GM21786 (cell line): ENCODE measurements around the gene FEM1A.
"Not testable (repeated sequence)": the region's sequence is repeated elsewhere in the genome, so short reads cannot be mapped to it uniquely, and the experiment has no call there.

Experiments
- ATAC-seq: cut with Tn5 transposase; IDR thresholded peaks from one replicate; pipeline ENCODE4 v1.9.1; 2021; ENCODE audit not compliant: unreplicated experiment

The FEM1A gene

GRCh38 chr19:4773047-4773640, 18.4 kb upstream of the FEM1A start:
- no peak for ATAC-seq

GRCh38 chr19:4774136-4774535, 17.4 kb upstream of the FEM1A start:
- no peak for ATAC-seq

DNA sequence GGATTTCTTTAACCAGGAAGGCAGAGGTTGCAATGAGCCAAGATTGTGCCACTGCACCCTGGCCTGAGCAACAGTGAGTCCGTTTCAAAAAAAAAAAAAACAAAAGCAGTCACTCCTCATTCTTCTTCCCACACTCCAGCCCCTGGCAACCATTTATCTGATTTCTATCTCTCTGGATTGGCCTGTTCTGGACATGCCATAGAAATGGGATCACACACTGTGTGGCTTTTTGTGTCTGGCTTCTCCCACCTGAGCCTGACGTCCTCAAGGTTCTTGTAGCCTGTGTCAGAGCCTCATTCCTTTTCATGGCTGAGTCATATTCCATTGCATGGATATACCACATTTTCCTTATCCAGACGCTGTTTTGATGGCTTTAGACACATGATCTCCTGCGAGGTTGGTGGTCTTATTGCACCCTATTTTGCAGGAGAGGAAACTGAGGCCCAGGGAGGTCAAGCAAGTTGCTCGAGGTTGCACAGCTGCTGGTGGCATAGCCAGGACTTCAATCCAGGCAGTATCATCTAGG, 15.8 kb upstream of the FEM1A start:
- no peak for ATAC-seq

- no peak for ATAC-seq
These were observed 14.9 kb upstream of the FEM1A start for GRCh38 chr19:4776436-4777211.

GRCh38 chr19:4778124-4778523, 13.4 kb upstream of the FEM1A start:
- ATAC-seq, result not testable (repeated sequence)

DNA sequence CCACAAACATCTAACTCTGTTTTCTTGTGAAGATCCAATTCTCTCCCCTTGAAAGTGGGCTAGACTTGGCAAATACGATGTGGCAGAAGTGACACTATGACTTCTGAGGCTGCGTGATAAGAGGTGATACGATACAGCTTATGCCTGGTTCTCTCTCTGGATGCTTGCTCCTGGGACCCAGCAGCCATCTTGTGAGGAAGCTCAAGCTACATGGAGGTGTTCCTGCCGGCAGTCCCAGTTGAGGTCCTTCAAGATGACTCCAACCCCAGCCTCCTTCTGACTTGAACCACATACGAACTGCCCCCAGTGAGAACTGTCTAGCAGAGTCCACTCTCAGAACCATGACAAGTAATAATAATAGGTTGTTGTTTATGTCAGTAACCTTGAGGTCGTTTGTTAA, 10.7 kb upstream of the FEM1A start:
- ATAC-seq, result no peak

DNA sequence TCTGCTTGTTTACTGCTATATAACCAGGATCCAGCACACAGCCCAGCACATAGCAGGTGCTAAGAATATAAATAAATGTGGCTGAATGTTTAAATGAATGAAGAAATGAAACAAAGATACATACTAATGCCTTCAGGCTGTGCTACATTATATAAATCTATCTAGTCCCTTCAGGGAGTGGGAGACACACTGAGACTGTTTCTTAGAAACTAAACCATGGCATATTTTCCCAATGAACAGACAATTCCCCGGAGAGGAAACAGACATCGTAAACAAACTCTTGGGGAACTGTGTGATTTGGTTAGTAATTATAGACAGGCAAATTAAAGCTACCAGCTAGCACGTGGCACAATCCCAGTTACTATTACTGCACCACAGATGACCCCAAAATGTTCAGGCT, 9.7 kb upstream of the FEM1A start:
- ATAC-seq, result no peak

- ATAC-seq, result not testable (repeated sequence)
These were observed 5.0 kb upstream of the FEM1A start for GRCh38 chr19:4786412-4787016.

GRCh38 chr19:4792019-4792865, 708 bp downstream of the FEM1A start:
- not testable (repeated sequence) for ATAC-seq

- ATAC-seq, result not testable (repeated sequence)
These were observed 1.3 kb downstream of the FEM1A start for GRCh38 chr19:4792866-4793195.

DNA sequence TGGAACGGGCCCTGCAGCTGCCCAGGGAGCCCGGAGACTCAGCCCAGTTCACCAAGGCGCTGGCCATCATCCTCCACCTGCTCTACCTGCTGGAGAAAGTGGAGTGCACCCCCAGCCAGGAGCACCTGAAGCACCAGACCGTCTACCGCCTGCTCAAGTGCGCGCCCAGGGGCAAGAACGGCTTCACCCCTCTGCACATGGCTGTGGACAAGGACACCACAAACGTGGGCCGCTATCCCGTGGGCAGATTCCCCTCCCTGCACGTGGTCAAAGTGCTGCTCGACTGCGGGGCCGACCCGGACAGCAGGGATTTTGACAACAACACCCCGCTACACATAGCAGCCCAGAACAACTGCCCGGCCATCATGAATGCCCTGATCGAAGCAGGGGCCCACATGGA, 1.7 kb downstream of the FEM1A start:
- not testable (repeated sequence) for ATAC-seq

DNA sequence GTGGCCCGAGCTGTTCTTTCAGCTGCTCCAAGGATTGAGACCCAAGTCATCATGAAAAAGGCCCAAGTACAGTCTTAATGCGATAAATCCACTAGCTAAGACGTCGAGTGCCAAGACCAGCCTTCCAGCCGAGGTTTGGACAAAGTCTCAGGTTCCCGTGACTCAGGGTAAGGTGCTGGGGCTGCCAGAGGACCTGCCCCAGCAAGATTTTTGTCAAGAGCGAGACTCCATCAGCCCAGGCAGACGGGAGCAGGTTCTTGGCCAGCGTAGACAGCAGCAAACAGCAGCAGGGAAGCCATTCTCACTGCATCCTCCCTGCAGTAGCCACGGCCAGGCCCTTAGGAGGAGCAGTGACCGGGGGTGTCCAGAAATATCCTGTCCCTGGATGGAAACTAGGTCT, 3.4 kb downstream of the FEM1A start:
- ATAC-seq, result no peak

DNA sequence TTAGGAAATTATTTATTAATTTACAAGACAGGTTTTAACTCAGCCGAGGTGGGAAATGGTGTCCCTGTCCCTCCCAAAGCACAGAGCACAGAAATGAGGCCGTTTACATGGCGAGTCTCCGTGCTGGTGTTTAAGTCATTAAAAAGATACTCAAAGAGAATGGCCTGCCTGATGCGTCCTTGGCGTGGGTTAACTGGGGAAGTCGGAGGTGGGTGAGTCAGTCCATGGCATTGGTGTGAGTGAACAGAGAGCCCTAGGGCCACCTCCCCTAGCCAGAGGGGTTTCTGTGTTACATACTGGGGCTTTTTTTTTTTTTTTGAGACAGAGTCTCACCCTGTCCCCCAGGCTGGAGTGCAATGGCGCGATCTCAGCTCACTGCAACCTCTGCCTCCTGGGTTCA, 3.9 kb downstream of the FEM1A start:
- ATAC-seq, result no peak

DNA sequence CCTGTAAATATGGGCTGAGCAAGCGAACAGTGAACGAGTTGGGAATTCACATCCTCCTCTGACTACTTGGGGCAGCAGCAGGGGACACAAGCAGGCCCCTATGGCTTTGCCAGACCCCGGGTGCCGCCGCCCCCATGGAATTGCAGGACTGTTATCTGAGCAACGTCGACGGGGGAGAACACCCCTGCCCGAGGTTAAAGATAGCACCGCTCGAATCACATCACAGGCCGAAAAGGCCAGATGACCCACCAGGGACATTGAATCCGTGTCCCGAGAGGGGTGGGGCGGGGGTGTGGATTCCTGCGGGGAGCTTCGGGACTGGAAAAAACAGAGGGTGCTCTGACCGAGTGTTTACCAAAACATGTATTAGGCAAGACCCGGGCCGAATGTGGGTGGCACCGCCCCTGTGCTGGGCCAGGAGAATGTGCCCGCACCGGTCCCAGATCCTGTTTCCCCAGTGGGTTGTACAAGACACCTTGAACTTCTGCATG, 9.1 kb downstream of the FEM1A start:
- ATAC-seq, result no peak

DNA sequence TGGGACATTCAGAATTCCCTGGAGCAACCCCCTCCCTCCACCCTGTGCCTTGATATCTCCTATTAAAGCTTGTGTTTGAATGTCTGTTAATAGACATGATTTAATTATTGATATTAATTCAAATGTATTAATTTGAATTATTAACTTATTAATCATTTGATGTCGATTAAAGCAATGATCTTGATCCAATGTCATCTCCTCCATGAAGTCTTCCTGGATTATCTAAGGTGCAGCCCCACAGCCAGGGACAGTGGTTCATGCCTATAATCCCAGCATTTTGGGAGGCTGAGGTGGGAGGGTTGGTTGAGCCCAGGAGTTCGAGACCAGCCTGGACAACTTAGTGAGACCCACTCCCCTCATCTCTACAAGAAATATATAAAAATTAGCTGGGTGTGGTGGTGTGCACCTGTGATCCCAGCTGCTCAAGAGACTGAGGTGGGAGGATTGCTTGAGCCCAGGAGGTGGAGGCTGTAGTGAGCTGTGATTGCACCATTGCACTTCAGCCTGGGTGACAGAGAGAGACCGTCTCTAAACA, 9.6 kb downstream of the FEM1A start:
- ATAC-seq, result no peak

DNA sequence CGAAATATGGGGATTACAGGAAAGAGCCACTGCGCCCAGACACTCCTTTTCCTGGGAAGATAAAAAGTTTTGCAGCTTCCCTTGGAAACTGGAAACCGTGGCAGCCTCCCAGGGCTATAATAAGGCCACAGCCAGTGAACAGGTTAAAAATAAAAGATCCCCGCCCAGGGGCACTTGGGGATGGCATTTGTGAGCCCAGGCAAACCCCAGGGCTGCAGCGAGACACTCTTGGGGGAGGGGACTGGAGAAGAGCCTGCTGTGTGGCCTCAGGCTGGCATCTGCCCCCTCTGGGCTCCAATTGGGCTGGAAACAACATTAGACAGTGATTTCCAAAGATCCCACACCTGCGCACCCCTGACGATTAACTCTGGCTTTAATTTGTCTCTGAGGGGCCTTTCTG, 11.2 kb downstream of the FEM1A start:
- no peak for ATAC-seq

GRCh38 chr19:4803736-4804695, 12.5 kb downstream of the FEM1A start:
- ATAC-seq, result no peak

- not testable (repeated sequence) for ATAC-seq
These were observed 13.6 kb downstream of the FEM1A start for GRCh38 chr19:4805140-4805539.

DNA sequence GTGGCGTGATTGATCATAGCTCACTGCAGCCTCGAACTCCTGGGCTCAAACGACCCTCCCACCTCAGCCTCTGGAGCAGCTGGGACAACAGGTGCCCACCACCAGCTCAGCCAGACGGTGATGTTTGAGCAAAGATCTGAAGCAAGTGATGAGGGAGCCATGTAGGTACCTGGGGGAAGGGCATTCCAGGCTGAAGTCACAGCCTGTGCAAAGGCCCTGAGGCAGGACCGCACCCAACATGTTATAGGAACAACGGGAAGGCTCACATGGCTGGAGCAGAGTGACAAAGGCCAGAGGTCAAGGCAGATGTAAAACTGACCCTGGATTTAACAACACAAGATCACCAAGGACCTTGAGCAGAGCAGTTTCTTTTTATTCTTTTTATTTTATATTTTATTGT, 14.8 kb downstream of the FEM1A start:
- ATAC-seq, result no peak

DNA sequence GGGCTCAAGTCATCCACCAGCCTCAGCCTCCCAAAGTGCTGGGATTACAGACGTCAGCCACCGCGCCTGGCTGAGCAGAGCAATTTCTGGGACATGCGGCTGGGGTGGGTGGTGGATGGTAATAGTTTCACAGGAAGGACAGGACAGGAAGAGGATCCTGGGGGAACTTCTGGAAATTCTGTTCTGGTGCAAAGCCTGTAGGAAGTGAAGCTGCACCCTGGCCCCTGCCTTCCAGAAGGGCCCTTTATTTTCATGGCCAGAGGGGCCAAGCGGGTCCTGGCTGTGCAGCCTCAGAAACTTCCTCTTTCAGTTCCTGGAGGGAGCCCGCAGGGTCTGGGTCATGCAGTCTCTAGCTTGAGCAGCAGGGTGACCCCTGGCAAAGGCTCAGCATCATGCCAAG, 15.7 kb downstream of the FEM1A start:
- no peak for ATAC-seq
